Limb (tissue), 2 donors: ENCODE results near the gene ST8SIA3.
A peak's percentile ranks its signal among the peaks of the same experiment; 100 is the strongest.

Experiments
- DNase-seq, 2 donors: peaks; one replicate each; pipeline ENCODE4 v3.0.0-alpha.2; 2016; ENCODE audit errors: extremely low spot score in 2 of 2

Gene ST8SIA3

GRCh38 chr18:57352271-57352701 lies at the start of gene ST8SIA3:
Gene ST8SIA3 (plus strand): TSS chr18:57352557. CDS start chr18:57352847, 290 bp downstream.
- peak in 1 of 2 donors; percentile 58 for DNase-seq

GRCh38 chr18:57311472-57311871 lies 40.9 kb upstream of the ST8SIA3 start:
- no peak for DNase-seq

GRCh38 chr18:57312346-57313144 lies 39.8 kb upstream of the ST8SIA3 start:
- no peak for DNase-seq

GRCh38 chr18:57320603-57321002 lies 31.8 kb upstream of the ST8SIA3 start:
- no peak for DNase-seq

- DNase-seq = no peak
Measured at GRCh38 chr18:57325491-57326166, 26.7 kb upstream of the ST8SIA3 start.

GRCh38 chr18:57326718-57327323 lies 25.5 kb upstream of the ST8SIA3 start:
- DNase-seq = no peak

GRCh38 chr18:57328665-57329064 lies 23.7 kb upstream of the ST8SIA3 start:
- no peak for DNase-seq

- no peak for DNase-seq
Measured at GRCh38 chr18:57329856-57330255, 22.5 kb upstream of the ST8SIA3 start.

GRCh38 chr18:57331718-57332117 lies 20.6 kb upstream of the ST8SIA3 start:
- no peak for DNase-seq

GRCh38 chr18:57333940-57334339 lies 18.4 kb upstream of the ST8SIA3 start:
- no peak for DNase-seq

- no peak for DNase-seq
Measured at GRCh38 chr18:57334383-57334782, 18.0 kb upstream of the ST8SIA3 start.

- DNase-seq = no peak
Measured at GRCh38 chr18:57336343-57336742, 16.0 kb upstream of the ST8SIA3 start.

- DNase-seq = no peak
Measured at GRCh38 chr18:57337890-57338289, 14.5 kb upstream of the ST8SIA3 start.

GRCh38 chr18:57343833-57344232 lies 8.5 kb upstream of the ST8SIA3 start:
- no peak for DNase-seq

GRCh38 chr18:57346876-57347275 lies 5.5 kb upstream of the ST8SIA3 start:
- DNase-seq = no peak

- DNase-seq = no peak
Measured at GRCh38 chr18:57347784-57348183, 4.6 kb upstream of the ST8SIA3 start.

- peak in 1 of 2 donors; percentile 50 for DNase-seq
Measured at GRCh38 chr18:57352761-57353136, 392 bp downstream of the ST8SIA3 start.

- DNase-seq = peak in 1 of 2 donors; percentile 51
Measured at GRCh38 chr18:57353137-57353939, 981 bp downstream of the ST8SIA3 start.

GRCh38 chr18:57353940-57354461 lies 1.6 kb downstream of the ST8SIA3 start:
- peak; percentile 62 to 81 for DNase-seq

- no peak for DNase-seq
Measured at GRCh38 chr18:57359433-57359832, 7.1 kb downstream of the ST8SIA3 start.

- DNase-seq = no peak
Measured at GRCh38 chr18:57362714-57363113, 10.4 kb downstream of the ST8SIA3 start.
